ENCODE measurements around the gene NDUFAF7.

Gene NDUFAF7

DNA sequence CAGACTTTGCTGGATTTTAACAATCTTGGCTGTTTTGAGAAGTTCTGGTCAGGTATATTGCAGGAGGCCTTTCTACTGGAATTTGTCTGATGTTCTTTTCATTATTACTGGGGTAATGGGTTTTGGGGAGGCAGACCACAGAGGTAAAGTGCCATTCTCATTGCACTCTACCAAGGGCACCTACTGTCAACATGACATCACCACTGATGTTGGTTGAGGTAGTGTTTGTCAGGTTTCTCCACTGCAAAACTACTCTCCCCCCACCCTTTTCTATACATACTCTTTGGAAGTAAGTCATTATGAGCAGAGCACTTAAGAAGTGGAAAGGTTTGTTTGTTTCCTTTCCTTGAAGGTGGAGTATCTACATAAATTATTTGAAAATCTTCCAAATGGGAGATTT is 66.2 kb downstream of the NDUFAF7 start:
- ChIA-PET CTCF (no interaction called here), POLR2A (no interaction called here)
- H3K9me3 ChIP-seq (ENCODE audit: control insufficient read depth, insufficient read depth, low read depth, low read length) = no peaks in the 10 kb centered on the region
- TF ChIP-seq ZNF433 (tag by site-specific recombination; IDR thresholded peaks at IDR 0.05; ENCODE audit: low read depth) = no peak
- TF ChIP-seq, protein P1, sequence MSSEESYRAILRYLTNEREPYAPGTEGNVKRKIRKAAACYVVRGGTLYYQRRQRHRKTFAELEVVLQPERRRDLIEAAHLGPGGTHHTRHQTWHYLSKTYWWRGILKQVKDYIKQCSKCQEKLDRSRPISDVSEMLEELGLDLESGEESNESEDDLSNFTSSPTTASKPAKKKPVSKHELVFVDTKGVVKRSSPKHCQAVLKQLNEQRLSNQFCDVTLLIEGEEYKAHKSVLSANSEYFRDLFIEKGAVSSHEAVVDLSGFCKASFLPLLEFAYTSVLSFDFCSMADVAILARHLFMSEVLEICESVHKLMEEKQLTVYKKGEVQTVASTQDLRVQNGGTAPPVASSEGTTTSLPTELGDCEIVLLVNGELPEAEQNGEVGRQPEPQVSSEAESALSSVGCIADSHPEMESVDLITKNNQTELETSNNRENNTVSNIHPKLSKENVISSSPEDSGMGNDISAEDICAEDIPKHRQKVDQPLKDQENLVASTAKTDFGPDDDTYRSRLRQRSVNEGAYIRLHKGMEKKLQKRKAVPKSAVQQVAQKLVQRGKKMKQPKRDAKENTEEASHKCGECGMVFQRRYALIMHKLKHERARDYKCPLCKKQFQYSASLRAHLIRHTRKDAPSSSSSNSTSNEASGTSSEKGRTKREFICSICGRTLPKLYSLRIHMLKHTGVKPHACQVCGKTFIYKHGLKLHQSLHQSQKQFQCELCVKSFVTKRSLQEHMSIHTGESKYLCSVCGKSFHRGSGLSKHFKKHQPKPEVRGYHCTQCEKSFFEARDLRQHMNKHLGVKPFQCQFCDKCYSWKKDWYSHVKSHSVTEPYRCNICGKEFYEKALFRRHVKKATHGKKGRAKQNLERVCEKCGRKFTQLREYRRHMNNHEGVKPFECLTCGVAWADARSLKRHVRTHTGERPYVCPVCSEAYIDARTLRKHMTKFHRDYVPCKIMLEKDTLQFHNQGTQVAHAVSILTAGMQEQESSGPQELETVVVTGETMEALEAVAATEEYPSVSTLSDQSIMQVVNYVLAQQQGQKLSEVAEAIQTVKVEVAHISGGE (tag by site-specific recombination; conservative IDR thresholded peaks at IDR 0.05; ENCODE audit: low read depth) = no peak
- TF ChIP-seq ZNF600 (tag by site-specific recombination; IDR thresholded peaks at IDR 0.05) = 0 out of 2 replicates have a peak, but pooled peaks have one; percentile 25
- no peak for TF ChIP-seq ZNF514 (tag by site-specific recombination; IDR thresholded peaks at IDR 0.05)
- TF ChIP-seq ZNF670 (tag by site-specific recombination; IDR thresholded peaks at IDR 0.05; ENCODE audit: low read depth) = no peak
- no peak for TF ChIP-seq ZNF426 (tag by site-specific recombination; IDR thresholded peaks at IDR 0.05)
- TF ChIP-seq ZNF175 (tag by site-specific recombination; IDR thresholded peaks at IDR 0.05) = no peak
- TF ChIP-seq, protein P2, sequence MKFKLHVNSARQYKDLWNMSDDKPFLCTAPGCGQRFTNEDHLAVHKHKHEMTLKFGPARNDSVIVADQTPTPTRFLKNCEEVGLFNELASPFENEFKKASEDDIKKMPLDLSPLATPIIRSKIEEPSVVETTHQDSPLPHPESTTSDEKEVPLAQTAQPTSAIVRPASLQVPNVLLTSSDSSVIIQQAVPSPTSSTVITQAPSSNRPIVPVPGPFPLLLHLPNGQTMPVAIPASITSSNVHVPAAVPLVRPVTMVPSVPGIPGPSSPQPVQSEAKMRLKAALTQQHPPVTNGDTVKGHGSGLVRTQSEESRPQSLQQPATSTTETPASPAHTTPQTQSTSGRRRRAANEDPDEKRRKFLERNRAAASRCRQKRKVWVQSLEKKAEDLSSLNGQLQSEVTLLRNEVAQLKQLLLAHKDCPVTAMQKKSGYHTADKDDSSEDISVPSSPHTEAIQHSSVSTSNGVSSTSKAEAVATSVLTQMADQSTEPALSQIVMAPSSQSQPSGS (tag by site-specific recombination; IDR thresholded peaks at IDR 0.05; ENCODE audit: low read depth) = peak; percentile 66
- no peak for TF ChIP-seq RBAK (tag by site-specific recombination; IDR thresholded peaks at IDR 0.05)
- TF ChIP-seq, protein P3, sequence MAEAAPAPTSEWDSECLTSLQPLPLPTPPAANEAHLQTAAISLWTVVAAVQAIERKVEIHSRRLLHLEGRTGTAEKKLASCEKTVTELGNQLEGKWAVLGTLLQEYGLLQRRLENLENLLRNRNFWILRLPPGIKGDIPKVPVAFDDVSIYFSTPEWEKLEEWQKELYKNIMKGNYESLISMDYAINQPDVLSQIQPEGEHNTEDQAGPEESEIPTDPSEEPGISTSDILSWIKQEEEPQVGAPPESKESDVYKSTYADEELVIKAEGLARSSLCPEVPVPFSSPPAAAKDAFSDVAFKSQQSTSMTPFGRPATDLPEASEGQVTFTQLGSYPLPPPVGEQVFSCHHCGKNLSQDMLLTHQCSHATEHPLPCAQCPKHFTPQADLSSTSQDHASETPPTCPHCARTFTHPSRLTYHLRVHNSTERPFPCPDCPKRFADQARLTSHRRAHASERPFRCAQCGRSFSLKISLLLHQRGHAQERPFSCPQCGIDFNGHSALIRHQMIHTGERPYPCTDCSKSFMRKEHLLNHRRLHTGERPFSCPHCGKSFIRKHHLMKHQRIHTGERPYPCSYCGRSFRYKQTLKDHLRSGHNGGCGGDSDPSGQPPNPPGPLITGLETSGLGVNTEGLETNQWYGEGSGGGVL (tag by site-specific recombination; IDR thresholded peaks at IDR 0.05) = peak; percentile 62
- peak; percentile 62; the same call in 1 of the 2 replicates for TF ChIP-seq ZNF629 (tag by site-specific recombination; IDR thresholded peaks at IDR 0.05)
- H3K4me1 ChIP-seq (ENCODE audit: control insufficient read depth, insufficient read depth, low read length) = peaks cover 27% of the 10 kb centered on the region
- no peak overlapping the region for H3K27ac ChIP-seq (ENCODE audit: extremely low read depth, low read depth, low read length)
- no peak overlapping the region for H3K4me3 ChIP-seq (ENCODE audit: low read depth, low read length)
- H3K36me3 ChIP-seq (ENCODE audit: control insufficient read depth in 2 of 2, insufficient read depth in 1 of 2, low read length in 2 of 2) = peaks cover 5 to 7% of the 10 kb centered on the region in 2 experiments; a peak in 2 of 3 replicates

Data from HEK293 (cell line).